B cell (primary cell): ENCODE results near the gene CHAF1A. TPM values are rescaled to one million over a fixed set of nuclear protein-coding genes. Genes with fewer than 3 reads are reported as not detected.

ENCODE experiments used
- ATAC-seq: fragments of 200-7000 bp; cut with Tn5 transposase; one replicate; pipeline ENCODE4 v1.10.0; 2021; ENCODE audit warnings: low read depth, mild to moderate bottlenecking, moderate number of reproducible peaks, moderate library complexity
- CTCF ChIA-PET: fragments of 350-600 bp; sonication (Branson Sonifier 250); formaldehyde crosslinking; loops from one replicate; lab custom pipeline; 2021; ENCODE audit warnings: antibody characterized with exemption, inconsistent platforms; lab: Charles Lee
- POLR2A ChIA-PET: fragments of 350-600 bp; sonication (Branson Sonifier 250); formaldehyde crosslinking; loops from one replicate; lab custom pipeline; 2021; ENCODE audit warnings: antibody characterized with exemption; lab: Charles Lee
- DNase-seq: peaks from one replicate; pipeline ENCODE4 v3.0.0; 2013
- H2AFZ ChIP-seq: 2 replicates; pipeline ENCODE4 v1.6.1; 2012; ENCODE audit warnings: mild to moderate bottlenecking, low read depth, low read length; ENCODE audit not compliant: insufficient read depth, poor library complexity, severe bottlenecking
- H3K27ac ChIP-seq, 2 donors: 1 replicate in 1 of 2; 2 replicates in 1 of 2; pipeline ENCODE4 v1.5.1; 2012 to 2013; ENCODE audit warnings: low read length in 2 of 2, mild to moderate bottlenecking in 2 of 2, moderate library complexity in 1 of 2
- H3K27me3 ChIP-seq, 4 experiments: fragments of 200-600 bp in 1 of 4; sonication (generic) in 1 of 4; replicated peaks in 1 of 4; 1 replicate in 2 of 4; 2 replicates in 2 of 4; pipeline versions ENCODE4 v1.6.1 to v1.7.0; 2013 to 2016; ENCODE audit warnings: low read length in 3 of 4, mild to moderate bottlenecking in 2 of 4, mixed read lengths in 1 of 4, moderate library complexity in 1 of 4; ENCODE audit not compliant: insufficient read depth in 4 of 4, control insufficient read depth in 3 of 4; ENCODE audit errors: control extremely low read depth in 1 of 4
- H3K36me3 ChIP-seq, 2 experiments: replicated peaks in 1 of 2; 1 replicate in 1 of 2; 2 replicates in 1 of 2; pipeline versions ENCODE4 v1.6.1 to v1.7.1; 2013; ENCODE audit warnings: low read length in 1 of 2; ENCODE audit not compliant: insufficient read depth in 2 of 2, control insufficient read depth in 1 of 2; ENCODE audit errors: control extremely low read depth in 1 of 2, extremely low read depth in 1 of 2
- H3K4me1 ChIP-seq, 2 donors: fragments of 200-600 bp in 1 of 2; sonication (generic) in 1 of 2; 1 replicate in 1 of 2; 2 replicates in 1 of 2; pipeline versions ENCODE4 v1.5.1 to v1.6.1; 2013 to 2017; ENCODE audit warnings: low read length in 2 of 2; ENCODE audit not compliant: control insufficient read depth in 2 of 2, insufficient read depth in 2 of 2
- H3K4me2 ChIP-seq: replicated peaks from 2 replicates; pipeline ENCODE3; 2012; ENCODE audit warnings: mild to moderate bottlenecking, low read depth, low read length; ENCODE audit not compliant: poor library complexity, severe bottlenecking
- H3K4me3 ChIP-seq, 5 experiments: fragments of 200-600 bp in 1 of 5; sonication (generic) in 1 of 5; 1 replicate in 3 of 5; 2 replicates in 2 of 5; pipeline versions ENCODE4 v1.5.1 to v1.7.0; 2011 to 2016; ENCODE audit warnings: low read length in 4 of 5, mild to moderate bottlenecking in 4 of 5, low read depth in 2 of 5, control low read depth in 1 of 5, moderate library complexity in 1 of 5; ENCODE audit not compliant: insufficient read depth in 1 of 5; ENCODE audit errors: control extremely low read depth in 1 of 5, extremely low read depth in 1 of 5
- H3K79me2 ChIP-seq: fragments of 200-600 bp; sonication (generic); one replicate; pipeline ENCODE4 v1.6.0; 2016; ENCODE audit warnings: low read length; ENCODE audit not compliant: control insufficient read depth, insufficient read depth
- H3K9ac ChIP-seq: fragments of 200-600 bp; sonication (generic); 2 replicates; pipeline ENCODE4 v1.6.1; 2017; ENCODE audit warnings: mild to moderate bottlenecking, low read length, moderate library complexity
- H3K9me3 ChIP-seq, 3 donors: one replicate each; pipeline versions ENCODE4 v1.6.1 to v1.7.1; 2013; ENCODE audit warnings: low read length in 2 of 3; ENCODE audit not compliant: control insufficient read depth in 2 of 3, insufficient read depth in 1 of 3; ENCODE audit errors: control extremely low read depth in 1 of 3
- H4K20me1 ChIP-seq: 2 replicates; pipeline ENCODE4 v1.6.0; 2012; ENCODE audit warnings: mild to moderate bottlenecking, low read length; ENCODE audit not compliant: insufficient read depth, control insufficient read depth, poor library complexity, severe bottlenecking
- H3K27ac Mint-ChIP-seq: one replicate; pipeline ENCODE4 v1.8.0; 2021; ENCODE audit warnings: mixed read lengths
- H3K27me3 Mint-ChIP-seq: one replicate; pipeline ENCODE4 v1.8.0; 2021; ENCODE audit warnings: mixed read lengths
- H3K4me1 Mint-ChIP-seq: one replicate; pipeline ENCODE4 v1.8.0; 2021; ENCODE audit warnings: mixed read lengths
- H3K4me3 Mint-ChIP-seq: one replicate; pipeline ENCODE4 v1.8.0; 2021; ENCODE audit warnings: mixed read lengths
- H3K9me3 Mint-ChIP-seq: one replicate; pipeline ENCODE4 v1.8.0; 2022; ENCODE audit warnings: mixed read lengths; ENCODE audit not compliant: insufficient read depth
- EZH2 ChIP-seq: IDR thresholded peaks from 2 replicates; pipeline ENCODE4 v1.6.1; 2012; ENCODE audit warnings: borderline replicate concordance, low read depth, mild to moderate bottlenecking, moderate library complexity, low read length; ENCODE audit not compliant: insufficient read depth, poor library complexity, severe bottlenecking
- WGBS: methylation state at CpG from one replicate; pipeline ENCODE4 v1.1.5; 2013; ENCODE audit warnings: missing lambda C conversion rate; ENCODE audit not compliant: insufficient coverage; 5-methylcytosine and 5-hydroxymethylcytosine counted together
- intact Hi-C: fragments of 100-400 bp; cut with micrococcal nuclease; formaldehyde crosslinking; loops from one replicate; pipeline ENCODE4 v1.10.0; 2022
- polyA plus RNA-seq: library from polyadenylated mRNA; depleted of rRNA; stranded (reverse); fragments of >200 nt; gene quantifications from 2 replicates; pipeline ENCODE4 v1.2.3, GENCODE V29; 2012
- total RNA-seq, 2 donors: library from RNA; stranded (reverse); fragments of 120-200 nt in 1 of 2; gene quantifications; 1 replicate in 1 of 2; 2 replicates in 1 of 2; pipeline versions ENCODE4 v1.2.3 to v1.2.4, GENCODE V29; 2013 to 2022
- TF ChIP-seq, protein P1 (sequence below): fragments of 200-600 bp; IDR thresholded peaks from one replicate; pipeline ENCODE4 v1.8.0; 2022; ENCODE audit warnings: antibody characterized with exemption, mild to moderate bottlenecking

CHAF1A gene
- total and polyA plus RNA-seq, 2 donors (not counting 1 experiment from before 2014, with no cell fraction given) = 15.1 to 19.7 TPM

DNA sequence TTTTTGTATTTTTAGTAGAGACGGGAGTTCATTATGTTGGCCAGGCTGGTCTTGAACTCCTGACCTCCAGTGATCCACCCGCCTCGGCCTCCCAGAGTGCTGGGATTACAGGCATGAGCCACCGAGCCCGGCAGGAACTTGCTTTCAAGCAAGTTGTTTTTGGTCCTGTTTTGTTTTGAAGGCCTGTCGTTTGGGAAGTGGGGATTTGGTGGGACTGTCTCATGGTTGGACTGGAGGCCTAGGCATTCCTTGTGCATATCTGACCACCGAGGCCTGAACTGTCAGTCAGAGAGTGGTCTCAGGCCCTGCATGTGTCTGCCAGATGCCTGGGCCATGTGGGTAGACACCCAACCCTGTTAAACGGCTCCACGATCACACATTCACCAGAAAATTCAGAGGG, 28.9 kb downstream of the CHAF1A start:
- intact Hi-C loops = no loop called here
- H3K9me3 ChIP-seq = no peaks in the 10 kb centered on the region
- peaks cover 18 to 40% of the 10 kb centered on the region in 2 donors for H3K4me1 ChIP-seq
- no peaks in the 10 kb centered on the region for H3K27me3 Mint-ChIP-seq
- no peaks in the 10 kb centered on the region for H3K36me3 ChIP-seq
- CTCF ChIA-PET = no interaction called here
- POLR2A ChIA-PET = no interaction called here
- peak overlapping the region; percentile 97 for H3K27ac Mint-ChIP-seq
- DNase-seq = no peak
- H2AFZ ChIP-seq = no peak overlapping the region
- H3K4me2 ChIP-seq = peak overlapping the region; percentile 67
- H3K9me3 Mint-ChIP-seq = no peaks in the 10 kb centered on the region
- TF ChIP-seq, protein P1, sequence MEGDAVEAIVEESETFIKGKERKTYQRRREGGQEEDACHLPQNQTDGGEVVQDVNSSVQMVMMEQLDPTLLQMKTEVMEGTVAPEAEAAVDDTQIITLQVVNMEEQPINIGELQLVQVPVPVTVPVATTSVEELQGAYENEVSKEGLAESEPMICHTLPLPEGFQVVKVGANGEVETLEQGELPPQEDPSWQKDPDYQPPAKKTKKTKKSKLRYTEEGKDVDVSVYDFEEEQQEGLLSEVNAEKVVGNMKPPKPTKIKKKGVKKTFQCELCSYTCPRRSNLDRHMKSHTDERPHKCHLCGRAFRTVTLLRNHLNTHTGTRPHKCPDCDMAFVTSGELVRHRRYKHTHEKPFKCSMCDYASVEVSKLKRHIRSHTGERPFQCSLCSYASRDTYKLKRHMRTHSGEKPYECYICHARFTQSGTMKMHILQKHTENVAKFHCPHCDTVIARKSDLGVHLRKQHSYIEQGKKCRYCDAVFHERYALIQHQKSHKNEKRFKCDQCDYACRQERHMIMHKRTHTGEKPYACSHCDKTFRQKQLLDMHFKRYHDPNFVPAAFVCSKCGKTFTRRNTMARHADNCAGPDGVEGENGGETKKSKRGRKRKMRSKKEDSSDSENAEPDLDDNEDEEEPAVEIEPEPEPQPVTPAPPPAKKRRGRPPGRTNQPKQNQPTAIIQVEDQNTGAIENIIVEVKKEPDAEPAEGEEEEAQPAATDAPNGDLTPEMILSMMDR = no peak
- no peak for TF ChIP-seq EZH2
- peak overlapping the region; percentile 40 to 78 for H3K27ac ChIP-seq
- 86% methylated on average over 6 of the region's 9 CpGs for WGBS
- peak overlapping the region; percentile 85 for H3K4me3 Mint-ChIP-seq
- no peaks in the 10 kb centered on the region for H4K20me1 ChIP-seq
- no peaks in the 10 kb centered on the region for H3K79me2 ChIP-seq
- peaks cover 30% of the 10 kb centered on the region for H3K4me1 Mint-ChIP-seq
- no peak for ATAC-seq
- H3K9ac ChIP-seq = peak overlapping the region; percentile 56
- H3K27me3 ChIP-seq = no peaks in the 10 kb centered on the region
- H3K4me3 ChIP-seq = no peak overlapping the region

DNA sequence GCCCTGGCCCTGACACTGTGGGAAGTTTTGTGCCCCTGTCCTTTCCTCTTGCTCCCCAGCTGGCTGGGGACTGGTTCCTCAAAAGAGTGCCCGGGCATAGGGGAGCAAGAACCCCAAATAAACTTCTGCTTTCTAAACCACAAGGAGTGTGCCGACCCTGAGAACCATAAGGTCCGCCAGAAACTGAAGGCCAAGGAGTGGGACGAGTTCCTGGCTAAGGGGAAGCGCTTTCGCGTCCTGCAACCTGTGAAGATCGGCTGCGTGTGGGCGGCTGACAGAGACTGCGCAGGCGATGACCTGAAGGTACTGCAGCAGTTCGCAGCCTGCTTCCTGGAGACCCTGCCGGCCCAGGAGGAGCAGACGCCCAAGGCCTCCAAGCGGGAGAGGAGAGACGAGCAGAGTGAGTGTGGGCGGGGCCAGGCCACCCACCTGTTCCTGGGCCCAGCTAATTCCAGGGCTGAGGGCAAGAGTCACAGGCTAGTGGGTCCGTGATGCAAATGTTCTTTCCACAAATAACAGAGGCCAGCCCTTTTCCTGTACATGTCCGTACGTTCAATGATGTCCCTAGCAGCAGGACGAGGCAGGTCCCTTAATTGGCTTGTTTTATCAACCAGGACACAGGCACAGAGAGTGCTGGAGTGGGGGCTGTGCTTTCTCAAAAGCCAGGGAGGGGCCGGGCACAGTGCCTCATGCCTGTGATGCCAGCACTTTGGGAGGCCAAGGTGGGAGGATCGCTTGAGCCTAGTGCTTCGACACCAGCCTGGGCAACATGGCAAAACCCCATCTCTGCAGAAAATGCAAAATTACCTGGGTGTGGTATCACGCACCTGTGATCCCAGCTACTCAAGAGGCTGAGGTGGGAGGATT, 29.6 kb downstream of the CHAF1A start:
- no peaks in the 10 kb centered on the region for H3K9me3 ChIP-seq
- TF ChIP-seq EZH2 = no peak
- TF ChIP-seq, protein P1 = no peak
- no peaks in the 10 kb centered on the region for H3K27me3 ChIP-seq
- DNase-seq = peak; percentile 80
- peaks cover 18 to 40% of the 10 kb centered on the region in 2 donors for H3K4me1 ChIP-seq
- peak overlapping the region; percentile 67 for H3K4me2 ChIP-seq
- H3K9ac ChIP-seq = peak overlapping the region; percentile 56
- H3K27me3 Mint-ChIP-seq = no peaks in the 10 kb centered on the region
- CTCF ChIA-PET = no interaction called here
- intact Hi-C loops = no loop called here
- H3K4me3 ChIP-seq = peak overlapping the region in 4 of 5 experiments; percentile 11 to 46 (median 28)
- 33% methylated on average over 25 of the region's 26 CpGs for WGBS
- no peaks in the 10 kb centered on the region for H3K79me2 ChIP-seq
- peaks cover 30% of the 10 kb centered on the region for H3K4me1 Mint-ChIP-seq
- H3K4me3 Mint-ChIP-seq = peak overlapping the region; percentile 85
- H3K36me3 ChIP-seq = no peaks in the 10 kb centered on the region
- peak overlapping the region; percentile 40 for H2AFZ ChIP-seq
- POLR2A ChIA-PET = no interaction called here
- no peaks in the 10 kb centered on the region for H3K9me3 Mint-ChIP-seq
- H4K20me1 ChIP-seq = no peaks in the 10 kb centered on the region
- peak overlapping the region; percentile 97 for H3K27ac Mint-ChIP-seq
- ATAC-seq = peak; percentile 56
- H3K27ac ChIP-seq = peak overlapping the region; percentile 40 to 78
